H9 (cell line): ENCODE data around the gene AATK. TPM values are rescaled to one million over a fixed set of nuclear protein-coding genes. Genes with fewer than 3 reads are reported as not detected.

ENCODE experiments used
- DNase-seq: peaks from one replicate; pipeline ENCODE4 v3.0.0-alpha.2; 2017
- H2AFZ ChIP-seq: one replicate; pipeline ENCODE4 v1.6.1; 2013; ENCODE audit warnings: mild to moderate bottlenecking, low read length, control low read depth, moderate library complexity
- H2AK5ac ChIP-seq: 2 replicates; pipeline ENCODE4 v1.6.1; 2013; ENCODE audit warnings: low read length, control low read depth, mixed read lengths; ENCODE audit not compliant: insufficient read length
- H2BK120ac ChIP-seq: one replicate; pipeline ENCODE4 v1.6.1; 2013; ENCODE audit warnings: low read depth, mild to moderate bottlenecking, low read length, control low read depth, inconsistent platforms; ENCODE audit not compliant: poor library complexity, severe bottlenecking
- H2BK12ac ChIP-seq: 2 replicates; pipeline ENCODE4 v1.6.1; 2013; ENCODE audit warnings: low read length, control low read depth, mixed read lengths, low read depth; ENCODE audit not compliant: insufficient read length
- H2BK15ac ChIP-seq: 2 replicates; pipeline ENCODE4 v1.6.1; 2013; ENCODE audit warnings: low read depth, low read length, control low read depth
- H2BK20ac ChIP-seq: one replicate; pipeline ENCODE4 v1.6.1; 2013; ENCODE audit warnings: low read depth, mild to moderate bottlenecking, low read length, control low read depth, inconsistent platforms; ENCODE audit not compliant: poor library complexity, severe bottlenecking
- H2BK5ac ChIP-seq: 2 replicates; pipeline ENCODE4 v1.6.1; 2013; ENCODE audit warnings: low read length, control low read depth, mixed read lengths; ENCODE audit not compliant: insufficient read length
- H3K14ac ChIP-seq: 2 replicates; pipeline ENCODE4 v1.6.1; 2013; ENCODE audit warnings: low read length, control low read depth; ENCODE audit not compliant: insufficient read depth
- H3K18ac ChIP-seq: 2 replicates; pipeline ENCODE4 v1.6.1; 2013; ENCODE audit warnings: low read depth, mild to moderate bottlenecking, mixed read lengths, low read length, control low read depth; ENCODE audit not compliant: insufficient read length
- H3K23ac ChIP-seq: 2 replicates; pipeline ENCODE4 v1.6.1; 2013; ENCODE audit warnings: low read length, control low read depth, mixed read lengths, low read depth; ENCODE audit not compliant: insufficient read length
- H3K23me2 ChIP-seq: 2 replicates; pipeline ENCODE4 v1.6.1; 2013; ENCODE audit warnings: low read depth, mild to moderate bottlenecking, mixed read lengths, low read length, control low read depth; ENCODE audit not compliant: insufficient read length, poor library complexity, severe bottlenecking
- H3K27ac ChIP-seq: 2 replicates; pipeline ENCODE4 v1.5.1; 2013; ENCODE audit warnings: low read length, control low read depth, mixed read lengths, low read depth; ENCODE audit not compliant: insufficient read length
- H3K27me3 ChIP-seq: 2 replicates; pipeline ENCODE4 v1.6.1; 2013; ENCODE audit warnings: low read length, control low read depth, inconsistent platforms; ENCODE audit not compliant: insufficient read depth
- H3K4ac ChIP-seq: 2 replicates; pipeline ENCODE4 v1.6.1; 2013; ENCODE audit warnings: low read depth, mild to moderate bottlenecking, control low read depth, inconsistent platforms, low read length, moderate library complexity
- H3K4me1 ChIP-seq: 2 replicates; pipeline ENCODE4 v1.6.1; 2013; ENCODE audit warnings: low read length, control low read depth, inconsistent platforms; ENCODE audit not compliant: insufficient read depth
- H3K4me2 ChIP-seq: 2 replicates; pipeline ENCODE4 v1.6.1; 2013; ENCODE audit warnings: low read length, control low read depth, mixed read lengths; ENCODE audit not compliant: insufficient read length, insufficient read depth
- H3K56ac ChIP-seq: 2 replicates; pipeline ENCODE4 v1.6.1; 2013; ENCODE audit warnings: low read depth, mild to moderate bottlenecking, mixed read lengths, low read length, control low read depth; ENCODE audit not compliant: insufficient read length
- H3K79me1 ChIP-seq: 2 replicates; pipeline ENCODE4 v1.6.1; 2013; ENCODE audit warnings: low read depth, mild to moderate bottlenecking, moderate library complexity, low read length, control low read depth, inconsistent platforms; ENCODE audit not compliant: insufficient read depth, poor library complexity, severe bottlenecking
- H3K79me2 ChIP-seq: 2 replicates; pipeline ENCODE4 v1.6.1; 2013; ENCODE audit warnings: low read length, control low read depth, inconsistent platforms; ENCODE audit not compliant: insufficient read depth
- H3K9ac ChIP-seq: 2 replicates; pipeline ENCODE4 v1.6.1; 2013; ENCODE audit warnings: low read length, control low read depth, mixed read lengths; ENCODE audit not compliant: insufficient read length; ENCODE audit errors: extremely low read depth
- H3K9me3 ChIP-seq: one replicate; pipeline ENCODE4 v1.6.1; 2013; ENCODE audit warnings: low read depth, low read length, inconsistent platforms; ENCODE audit not compliant: control insufficient read depth
- H3T11ph ChIP-seq: one replicate; pipeline ENCODE4 v1.6.1; 2013; ENCODE audit warnings: mild to moderate bottlenecking, low read length, control low read depth, inconsistent platforms
- H4K20me1 ChIP-seq: one replicate; pipeline ENCODE4 v1.6.1; 2013; ENCODE audit not compliant: control insufficient read depth, insufficient read length, insufficient read depth
- H4K5ac ChIP-seq: 2 replicates; pipeline ENCODE4 v1.6.1; 2013; ENCODE audit warnings: low read depth, mild to moderate bottlenecking, mixed read lengths, low read length, control low read depth; ENCODE audit not compliant: insufficient read length
- H4K8ac ChIP-seq: replicated peaks from 2 replicates; pipeline ENCODE4 v1.6.1; 2013; ENCODE audit warnings: low read length, control low read depth, mixed read lengths, low read depth; ENCODE audit not compliant: insufficient read length
- H4K91ac ChIP-seq: 2 replicates; pipeline ENCODE4 v1.6.1; 2013; ENCODE audit warnings: low read depth, mild to moderate bottlenecking, moderate library complexity, mixed read lengths, low read length, control low read depth; ENCODE audit not compliant: insufficient read length
- H3K27ac Mint-ChIP-seq, 3 experiments: 2 replicates in 2 of 3; 3 replicates in 1 of 3; pipeline ENCODE4 v1.8.0; 2020 to 2021; ENCODE audit warnings: mixed read lengths in 3 of 3, mild to moderate bottlenecking in 1 of 3, moderate library complexity in 1 of 3
- H3K27me3 Mint-ChIP-seq: 2 replicates; pipeline ENCODE4 v1.8.0; 2021; ENCODE audit warnings: low read depth, mild to moderate bottlenecking, moderate library complexity, mixed read lengths
- H3K36me3 Mint-ChIP-seq, 3 experiments: 2 replicates in 2 of 3; 3 replicates in 1 of 3; pipeline ENCODE4 v1.8.0; 2020 to 2021; ENCODE audit warnings: low read depth in 3 of 3, mixed read lengths in 3 of 3; ENCODE audit not compliant: insufficient read depth in 1 of 3
- H3K4me1 Mint-ChIP-seq, 2 experiments: 2 replicates each; pipeline ENCODE4 v1.8.0; 2020; ENCODE audit warnings: mixed read lengths in 2 of 2
- H3K4me3 Mint-ChIP-seq, 2 experiments: 2 replicates in 1 of 2; 3 replicates in 1 of 2; pipeline ENCODE4 v1.8.0; 2020 to 2021; ENCODE audit warnings: mild to moderate bottlenecking in 2 of 2, mixed read lengths in 2 of 2, moderate library complexity in 1 of 2
- H3K9me3 Mint-ChIP-seq, 2 experiments: 2 replicates in 1 of 2; 3 replicates in 1 of 2; pipeline ENCODE4 v1.8.0; 2020; ENCODE audit warnings: mild to moderate bottlenecking in 2 of 2, mixed read lengths in 2 of 2, moderate library complexity in 1 of 2
- WGBS: extraction: QIAGEN DNeasy Blood & Tissue Kit; methylation state at CpG from one replicate; pipeline ENCODE4 v1.1.7; 2013; ENCODE audit warnings: missing lambda C conversion rate, low lambda C conversion rate, mixed read lengths; ENCODE audit not compliant: insufficient read length; ENCODE audit errors: extremely low coverage; 5-methylcytosine and 5-hydroxymethylcytosine counted together
- total RNA-seq: library from RNA; stranded (reverse); gene quantifications from 2 replicates; pipeline ENCODE4 v1.2.1, GENCODE V29; 2021
- TF ChIP-seq, protein P1 (sequence below): fragments of 200-600 bp; sonication (generic); conservative IDR thresholded peaks from 3 replicates; pipeline ENCODE4 v1.8.0; 2021; ENCODE audit warnings: antibody characterized with exemption, mild to moderate bottlenecking

Gene AATK
- total RNA-seq, 1 experiment from 2014 or later = 2.4 TPM

GRCh38 chr17:81195941-81196495 lies 30.0 kb upstream of the AATK start:
- H3K4me1 ChIP-seq = no peaks in the 10 kb centered on the region
- Mint-ChIP-seq H3K27ac (no peak overlapping the region), H3K36me3 (peaks cover 0 to 14% (median 8%) of the 10 kb centered on the region in 3 experiments; a peak in 4 of 7 replicates), H3K9me3 (no peaks in the 10 kb centered on the region), H3K4me1 (no peaks in the 10 kb centered on the region), H3K4me3 (no peak overlapping the region), H3K27me3 (no peaks in the 10 kb centered on the region)
- H2BK5ac ChIP-seq = no peak overlapping the region
- no peaks in the 10 kb centered on the region for H3K79me1 ChIP-seq
- DNase-seq = no peak
- H2BK12ac ChIP-seq = no peak overlapping the region
- no peaks in the 10 kb centered on the region for H3K9me3 ChIP-seq
- H2AFZ ChIP-seq = no peak overlapping the region
- no peaks in the 10 kb centered on the region for H3K23me2 ChIP-seq
- H3K79me2 ChIP-seq = no peaks in the 10 kb centered on the region
- no peak overlapping the region for H3K4me2 ChIP-seq
- no peak overlapping the region for H2BK120ac ChIP-seq
- H2AK5ac ChIP-seq = no peak overlapping the region
- H3K4ac ChIP-seq = no peak overlapping the region
- H4K20me1 ChIP-seq = no peaks in the 10 kb centered on the region
- H4K8ac ChIP-seq = no peak overlapping the region
- no peak overlapping the region for H3K27ac ChIP-seq
- no CpG with 5 or more reads among the region's 14 CpGs for WGBS
- H3K23ac ChIP-seq = no peak overlapping the region
- H3K27me3 ChIP-seq = no peaks in the 10 kb centered on the region
- no peak overlapping the region for H4K91ac ChIP-seq
- H4K5ac ChIP-seq = no peak overlapping the region
- no peak overlapping the region for H2BK20ac ChIP-seq
- H2BK15ac ChIP-seq = no peak overlapping the region
- TF ChIP-seq, protein P1, sequence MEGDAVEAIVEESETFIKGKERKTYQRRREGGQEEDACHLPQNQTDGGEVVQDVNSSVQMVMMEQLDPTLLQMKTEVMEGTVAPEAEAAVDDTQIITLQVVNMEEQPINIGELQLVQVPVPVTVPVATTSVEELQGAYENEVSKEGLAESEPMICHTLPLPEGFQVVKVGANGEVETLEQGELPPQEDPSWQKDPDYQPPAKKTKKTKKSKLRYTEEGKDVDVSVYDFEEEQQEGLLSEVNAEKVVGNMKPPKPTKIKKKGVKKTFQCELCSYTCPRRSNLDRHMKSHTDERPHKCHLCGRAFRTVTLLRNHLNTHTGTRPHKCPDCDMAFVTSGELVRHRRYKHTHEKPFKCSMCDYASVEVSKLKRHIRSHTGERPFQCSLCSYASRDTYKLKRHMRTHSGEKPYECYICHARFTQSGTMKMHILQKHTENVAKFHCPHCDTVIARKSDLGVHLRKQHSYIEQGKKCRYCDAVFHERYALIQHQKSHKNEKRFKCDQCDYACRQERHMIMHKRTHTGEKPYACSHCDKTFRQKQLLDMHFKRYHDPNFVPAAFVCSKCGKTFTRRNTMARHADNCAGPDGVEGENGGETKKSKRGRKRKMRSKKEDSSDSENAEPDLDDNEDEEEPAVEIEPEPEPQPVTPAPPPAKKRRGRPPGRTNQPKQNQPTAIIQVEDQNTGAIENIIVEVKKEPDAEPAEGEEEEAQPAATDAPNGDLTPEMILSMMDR = no peak
- H3K14ac ChIP-seq = no peak overlapping the region
- H3K9ac ChIP-seq = no peak overlapping the region
- no peak overlapping the region for H3K18ac ChIP-seq
- no peak overlapping the region for H3T11ph ChIP-seq
- H3K56ac ChIP-seq = no peak overlapping the region
